NCI-H2196 treated with DMSO at 0.1 percent for 48 hours (cell line): Measurements from ENCODE around the gene SCAF8.
"Not testable (repeated sequence)": the region's sequence is repeated elsewhere in the genome, so short reads cannot be mapped to it uniquely, and the experiment has no call there.

Source experiments
- DNase-seq: peaks from one replicate; lab custom pipeline; 2025; ENCODE audit not compliant: unreplicated experiment; lab: John Stamatoyannopoulos, UW

Gene SCAF8

GRCh38 chr6:154733183-154733625 lies at the start of gene SCAF8:
Gene SCAF8, plus strand, starts transcription at chr6:154733416. Its CDS starts 485 bp downstream, at chr6:154733901.
- DNase-seq, result peak; percentile 39

- DNase-seq, result no peak
These were observed 49.3 kb upstream of the SCAF8 start for GRCh38 chr6:154683756-154684523.

GRCh38 chr6:154686162-154686561 lies 47.1 kb upstream of the SCAF8 start:
- DNase-seq, result no peak

- DNase-seq, result no peak
These were observed 43.5 kb upstream of the SCAF8 start for GRCh38 chr6:154689493-154690255.

GRCh38 chr6:154690857-154691256 lies 42.4 kb upstream of the SCAF8 start:
- no peak for DNase-seq

- no peak for DNase-seq
These were observed 36.6 kb upstream of the SCAF8 start for GRCh38 chr6:154696661-154697060.

- DNase-seq, result no peak
These were observed 30.1 kb upstream of the SCAF8 start for GRCh38 chr6:154703124-154703523.

GRCh38 chr6:154705471-154706113 lies 27.6 kb upstream of the SCAF8 start:
- no peak for DNase-seq

- DNase-seq, result no peak
These were observed 26.8 kb upstream of the SCAF8 start for GRCh38 chr6:154706389-154706788.

GRCh38 chr6:154709621-154710020 lies 23.6 kb upstream of the SCAF8 start:
- no peak for DNase-seq

- DNase-seq, result no peak
These were observed 22.5 kb upstream of the SCAF8 start for GRCh38 chr6:154710689-154711088.

GRCh38 chr6:154715446-154715845 lies 17.8 kb upstream of the SCAF8 start:
- DNase-seq, result no peak

- not testable (repeated sequence) for DNase-seq
These were observed 16.9 kb upstream of the SCAF8 start for GRCh38 chr6:154716350-154716749.

- no peak for DNase-seq
These were observed 13.8 kb upstream of the SCAF8 start for GRCh38 chr6:154719433-154719832.

GRCh38 chr6:154719854-154720253 lies 13.4 kb upstream of the SCAF8 start:
- no peak for DNase-seq

- DNase-seq, result no peak
These were observed 11.8 kb upstream of the SCAF8 start for GRCh38 chr6:154721460-154721859.

- no peak for DNase-seq
These were observed 6.3 kb upstream of the SCAF8 start for GRCh38 chr6:154726887-154727286.

GRCh38 chr6:154731296-154732218 lies 1.7 kb upstream of the SCAF8 start:
- no peak for DNase-seq

- peak; percentile 14 for DNase-seq
These were observed 556 bp upstream of the SCAF8 start for GRCh38 chr6:154732538-154733182.
